Measurements from ENCODE around the gene APLN.

The APLN gene

GRCh38 chrX:129659861-129660260 is 5.1 kb upstream of the APLN start:
- FAIRE-seq = no peak

GRCh38 chrX:129659141-129659540 is 4.4 kb upstream of the APLN start:
- no peak for FAIRE-seq

DNA sequence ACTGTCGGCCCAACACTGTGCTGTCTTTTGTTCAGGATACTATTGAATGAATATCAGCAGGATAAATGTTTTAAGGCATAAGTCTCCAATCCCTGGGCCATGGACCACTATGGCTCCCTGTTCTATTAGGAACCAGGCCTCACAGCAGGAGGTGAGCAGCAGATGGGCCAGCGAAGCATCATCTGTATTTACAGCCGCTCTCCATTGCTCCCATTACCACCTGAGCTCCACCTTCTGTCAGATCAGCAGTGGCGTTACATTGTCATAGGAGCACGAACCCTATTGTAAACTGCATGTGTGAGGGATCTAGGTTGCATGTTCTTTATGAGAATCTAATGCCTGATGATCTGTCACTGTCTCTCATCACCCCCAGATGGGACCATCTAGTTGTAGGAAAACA is 3.7 kb upstream of the APLN start:
- FAIRE-seq = no peak

DNA sequence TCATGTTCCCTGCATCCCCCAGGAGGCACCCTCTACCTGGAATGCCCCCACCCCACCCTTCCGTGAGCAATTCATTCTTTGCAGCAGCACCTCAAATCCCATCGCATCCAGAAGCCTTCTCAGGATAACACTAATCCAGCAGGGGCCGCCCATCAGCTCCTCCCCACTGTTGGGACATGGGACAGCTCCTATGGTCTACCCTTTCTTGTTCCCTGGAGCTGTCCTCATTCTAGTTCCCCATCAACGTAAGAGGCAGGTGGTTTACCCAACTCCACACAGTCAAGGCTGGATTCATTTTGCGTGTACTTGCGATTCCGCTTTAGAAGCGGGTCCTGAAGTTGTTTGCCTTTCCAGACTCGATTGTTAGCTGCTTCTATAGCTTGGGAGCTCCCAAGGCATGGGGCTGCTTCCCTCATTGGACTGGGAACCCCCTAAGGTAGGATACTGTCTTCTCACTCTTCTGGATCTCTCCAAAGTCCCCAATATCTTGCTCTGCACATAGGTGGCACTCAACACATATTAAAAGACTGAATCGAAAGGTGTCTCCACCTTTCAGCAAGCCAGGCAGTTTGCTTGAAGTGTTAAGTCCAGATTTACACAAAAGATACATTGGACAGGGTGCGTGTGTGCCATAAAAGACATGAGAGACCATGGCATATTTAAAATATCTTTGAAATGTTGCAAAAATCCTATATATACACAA is 942 bp upstream of the APLN start:
- no peak for FAIRE-seq

GRCh38 chrX:129653971-129654651 is 645 bp downstream of the APLN start:
- no peak for FAIRE-seq

DNA sequence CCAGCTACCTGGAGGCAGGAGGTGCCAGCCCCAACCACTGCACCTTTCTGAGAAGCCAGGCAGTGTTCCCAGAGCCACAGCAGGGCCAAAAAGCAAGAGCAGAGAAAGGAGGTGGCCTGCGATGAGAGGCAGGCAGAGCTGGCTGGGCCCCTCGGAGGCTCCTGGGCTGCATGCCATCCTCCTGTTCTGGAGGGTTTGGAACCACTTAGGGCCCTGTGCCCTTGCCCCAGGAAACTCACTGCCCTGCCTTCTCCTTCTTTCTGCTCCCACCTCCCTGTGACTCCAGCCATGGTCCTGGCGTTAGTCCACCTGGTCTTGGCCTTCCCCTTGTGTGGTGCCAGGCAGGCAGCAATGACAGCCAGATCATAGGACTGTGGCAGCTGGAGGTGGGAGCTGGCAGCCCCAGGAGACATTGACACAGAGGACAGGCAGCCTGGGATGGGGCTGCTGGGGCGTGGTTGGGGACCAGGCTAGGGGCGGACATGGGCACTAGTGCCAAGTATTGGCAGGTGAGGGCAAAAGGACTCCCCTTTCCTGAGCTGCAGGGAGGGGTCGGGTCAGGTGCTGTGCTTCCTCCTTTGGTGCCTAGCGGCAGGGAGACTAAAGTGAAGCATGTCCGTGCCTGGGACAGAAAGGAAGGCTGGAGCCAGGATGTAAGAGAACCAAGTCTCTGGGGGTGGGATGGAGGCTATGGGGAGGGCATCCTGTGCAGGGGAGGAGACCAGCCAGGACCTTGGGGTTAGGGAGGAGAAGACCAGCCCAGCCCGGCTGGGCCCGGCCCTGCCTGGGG is 1.4 kb downstream of the APLN start:
- FAIRE-seq = no peak

DNA sequence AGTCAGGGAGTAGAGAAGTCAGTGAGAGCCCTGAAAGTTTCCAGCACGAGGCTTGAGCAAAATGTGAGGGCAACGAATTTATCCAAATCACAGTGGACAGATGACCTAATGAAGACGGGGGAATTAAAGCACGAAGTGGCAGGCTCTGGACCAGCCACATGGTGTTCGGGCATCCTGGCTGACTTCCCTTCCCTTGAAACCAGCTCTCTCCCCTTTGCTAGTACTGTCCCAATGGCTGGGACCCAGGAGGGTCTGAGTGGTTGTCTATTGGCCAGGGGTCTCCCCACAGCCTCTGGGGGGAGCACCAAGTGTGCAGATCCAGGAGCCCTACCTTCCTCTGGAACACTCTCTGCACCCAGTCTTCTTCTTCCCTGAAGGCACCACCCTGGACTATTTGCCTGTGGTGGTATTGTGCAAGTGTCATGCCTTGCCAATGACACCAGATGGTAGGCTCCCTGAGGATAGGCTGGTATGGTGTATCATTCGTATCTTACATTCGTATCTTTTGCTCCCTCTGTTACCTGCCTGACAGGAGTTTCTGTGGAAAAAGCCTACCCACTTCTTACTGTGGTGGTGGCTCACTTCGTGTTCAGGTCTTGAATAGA is 2.1 kb downstream of the APLN start:
- FAIRE-seq = no peak

DNA sequence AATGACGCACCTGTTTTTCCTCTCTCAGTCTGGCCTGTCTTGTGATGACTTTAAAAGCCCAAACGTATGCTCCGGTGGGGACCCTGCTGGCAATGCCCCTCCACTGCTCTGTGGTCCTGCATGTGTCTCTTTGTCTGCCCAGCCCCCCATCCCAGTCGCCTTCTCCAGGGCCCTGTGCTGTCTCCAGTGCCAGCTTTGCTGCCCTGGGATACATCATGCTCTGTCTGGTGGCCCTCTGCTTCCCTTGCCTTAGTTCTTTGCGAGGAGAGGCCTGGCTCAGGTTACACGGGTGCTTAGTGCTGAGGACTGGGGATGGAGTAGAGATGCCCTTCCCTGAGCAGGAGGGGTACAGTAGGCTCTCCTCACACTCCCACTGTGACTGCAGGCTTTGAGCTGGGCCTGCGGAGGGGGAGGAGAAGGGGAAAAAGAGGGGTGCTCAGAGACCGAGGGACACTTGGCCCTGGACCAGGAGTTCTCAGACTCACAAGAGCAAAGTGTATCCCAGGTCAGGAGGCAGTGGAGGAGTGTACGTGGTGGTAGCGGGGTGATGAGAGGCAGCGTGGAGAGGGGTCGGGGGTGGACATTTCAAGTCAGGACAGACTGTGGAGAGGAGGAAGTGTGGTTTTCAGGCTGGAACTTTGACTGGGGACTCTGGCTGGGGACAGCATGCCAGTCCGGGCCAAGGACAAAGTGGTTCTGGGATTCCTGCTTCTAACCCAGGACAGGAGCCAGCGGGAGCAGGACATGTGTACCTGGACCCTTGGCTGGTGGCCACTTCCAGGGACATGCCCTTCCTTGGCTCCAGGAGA is 2.8 kb downstream of the APLN start:
- no peak for FAIRE-seq

GRCh38 chrX:129650821-129651510 is 3.8 kb downstream of the APLN start:
- FAIRE-seq = no peak

- no peak for FAIRE-seq
Observed at GRCh38 chrX:129650183-129650689, 4.5 kb downstream of the APLN start.

DNA sequence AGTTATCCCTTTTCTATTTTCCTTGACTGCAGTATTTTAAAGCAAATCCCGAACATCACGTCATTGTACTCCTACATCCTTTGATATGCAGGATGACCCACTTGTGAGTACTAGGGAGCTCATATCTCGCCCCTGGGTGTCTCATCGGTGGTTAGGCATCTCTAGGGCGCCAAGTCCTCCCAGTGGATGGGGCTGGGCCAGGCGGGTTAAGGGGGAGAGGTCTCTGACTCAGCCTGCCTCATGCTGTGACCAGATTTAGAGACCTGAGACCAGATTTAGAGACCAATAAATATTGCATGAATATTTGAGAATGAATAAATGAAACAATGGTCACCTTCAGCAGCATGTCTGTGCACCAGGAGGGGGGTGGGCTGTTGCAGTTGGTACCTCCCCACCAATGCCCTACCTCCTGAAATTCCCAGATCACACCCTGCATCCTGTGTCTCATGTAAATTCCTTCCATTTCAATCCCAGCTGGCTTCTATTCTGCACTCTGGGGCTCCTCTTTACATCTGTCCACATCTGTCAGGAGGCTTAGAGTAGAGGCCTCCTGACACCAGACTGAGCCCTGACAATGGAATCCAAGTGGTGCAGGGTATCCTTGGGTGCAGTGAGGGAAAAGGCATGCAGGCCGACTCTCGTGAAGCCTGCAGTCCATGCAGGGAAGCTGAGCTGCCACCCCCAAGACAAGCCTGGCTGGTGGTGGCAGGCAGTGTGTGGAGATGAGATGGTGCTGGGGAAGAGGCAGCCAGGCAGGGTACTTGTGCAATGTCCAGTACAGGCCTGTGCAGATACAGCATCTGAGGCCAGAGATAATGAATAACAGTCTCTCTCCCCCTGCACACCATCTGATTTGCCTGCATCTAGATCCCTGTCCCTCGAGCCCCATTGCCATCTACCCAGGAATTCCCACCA is 5.2 kb downstream of the APLN start:
- FAIRE-seq = no peak

DNA sequence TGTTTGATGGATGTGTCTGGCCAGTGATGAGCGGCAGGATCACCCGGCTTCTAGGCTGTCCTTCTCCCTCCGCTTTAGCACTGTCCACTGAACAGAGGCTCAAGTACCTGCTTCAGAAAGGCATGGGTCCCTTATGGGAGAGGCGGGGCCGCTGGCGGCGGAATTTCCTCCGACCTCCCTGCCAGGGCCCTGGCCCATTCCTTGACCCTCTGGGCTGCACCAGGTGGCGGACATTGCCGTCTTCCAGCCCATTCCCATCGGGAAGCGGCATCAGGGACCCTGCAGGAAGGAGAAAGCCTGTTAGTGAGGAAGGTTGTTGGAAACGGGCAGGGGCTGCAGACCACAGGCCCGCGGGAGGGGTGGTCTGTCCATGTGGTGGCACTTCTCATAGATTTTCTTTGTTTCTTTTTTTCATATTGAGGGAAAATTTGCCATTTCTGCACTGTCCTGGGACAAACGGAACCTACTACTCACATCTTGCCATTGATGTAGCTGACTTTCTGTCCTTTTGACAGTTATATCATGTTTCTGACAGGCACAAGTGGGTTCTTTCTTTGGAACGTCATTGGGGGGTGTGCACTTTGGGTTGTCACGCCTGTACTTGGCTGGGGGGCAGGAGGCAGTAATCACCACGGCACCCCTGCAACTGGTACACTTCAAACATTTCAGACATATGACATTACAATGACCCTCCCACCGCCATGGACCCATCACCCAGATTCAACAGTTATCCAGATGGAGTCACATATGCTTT is 6.1 kb downstream of the APLN start:
- FAIRE-seq = no peak

DNA sequence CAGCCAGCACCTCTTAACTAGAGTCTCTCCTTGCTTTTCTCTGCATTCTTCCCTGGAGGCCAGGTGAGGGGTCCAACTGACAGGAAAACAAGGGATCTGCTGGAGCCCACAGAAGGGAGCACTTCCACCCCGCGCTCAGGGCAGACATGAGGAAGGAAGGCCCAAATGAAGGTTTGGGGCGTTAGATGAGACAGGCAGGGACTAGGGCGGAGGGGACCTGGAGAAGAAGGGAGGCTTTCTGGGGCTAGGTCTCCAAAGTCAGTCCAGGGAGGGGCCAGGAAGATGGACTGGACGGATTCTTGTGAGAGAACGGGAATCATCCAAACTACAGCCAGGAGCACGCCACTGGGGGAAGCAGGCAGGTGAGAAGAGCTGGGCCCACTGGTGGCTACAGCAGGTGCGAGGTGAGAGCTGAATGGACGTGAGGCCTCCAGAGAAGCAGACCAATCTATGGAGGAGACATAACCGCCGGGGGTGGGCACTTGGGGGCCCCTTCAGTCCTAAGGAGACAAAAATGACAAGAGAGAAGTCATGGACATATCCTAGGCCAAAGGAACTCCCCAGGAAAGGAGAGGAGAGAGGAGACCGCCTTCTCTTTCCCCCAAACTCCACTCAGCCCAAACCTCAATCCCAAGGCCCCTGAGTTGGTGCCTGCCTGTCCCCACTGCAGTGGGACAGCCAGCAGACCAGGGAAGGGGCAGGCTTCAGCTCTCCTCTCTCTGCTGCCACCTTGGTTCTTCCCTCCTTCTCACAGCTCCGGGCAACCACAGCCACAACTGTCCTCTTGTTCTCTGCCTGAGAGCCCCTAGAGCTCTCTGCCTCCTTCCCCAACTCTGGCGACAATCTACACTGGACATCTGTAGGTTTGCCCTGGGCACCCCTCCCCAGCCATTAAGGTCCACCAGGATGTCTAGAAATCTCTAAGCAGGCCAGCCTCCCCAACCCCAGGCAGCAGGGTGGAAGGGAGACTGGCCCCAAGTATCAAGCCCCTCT is 7.0 kb downstream of the APLN start:
- no peak for FAIRE-seq

DNA sequence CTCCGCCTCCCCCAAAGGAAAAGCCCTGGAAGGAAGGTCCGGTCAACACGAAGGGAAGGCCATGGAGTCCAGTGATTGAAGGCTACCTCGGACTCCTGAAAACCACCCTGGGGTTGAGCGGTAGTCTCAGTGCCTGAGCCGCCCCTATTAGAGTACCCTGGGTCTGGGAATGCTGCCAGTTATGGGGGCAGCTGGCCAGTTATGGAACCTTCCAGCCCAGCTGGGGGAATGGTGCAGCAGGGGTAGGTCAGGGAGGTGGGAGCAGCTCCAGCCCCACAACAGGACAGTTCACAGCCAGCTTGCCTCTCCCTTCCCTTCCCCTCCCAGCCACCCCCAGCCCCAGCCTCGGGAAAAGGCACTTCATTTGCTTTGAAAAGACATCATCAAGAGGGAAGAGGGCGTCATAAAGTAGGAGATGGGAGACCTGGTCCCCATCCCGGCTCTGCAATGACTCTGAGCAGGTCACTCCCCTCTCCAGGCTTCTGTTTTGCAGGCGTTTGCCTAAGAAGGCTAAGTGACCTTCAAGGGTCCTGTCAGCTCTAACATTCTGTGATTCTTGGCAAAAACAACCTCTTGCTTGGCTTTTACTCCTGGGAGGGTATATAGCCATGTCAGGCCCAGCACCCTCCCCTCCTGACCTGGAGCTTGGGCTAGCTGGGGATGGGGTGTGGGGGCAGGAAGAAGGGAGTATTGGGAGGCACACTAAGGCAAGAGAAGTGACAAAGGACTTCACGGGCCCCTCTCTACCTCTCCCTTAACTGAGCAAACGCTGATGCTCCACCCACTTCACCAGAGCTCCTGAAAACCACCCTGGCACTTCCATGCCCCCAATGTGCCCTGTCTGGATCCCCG is 8.0 kb downstream of the APLN start:
- FAIRE-seq = no peak

DNA sequence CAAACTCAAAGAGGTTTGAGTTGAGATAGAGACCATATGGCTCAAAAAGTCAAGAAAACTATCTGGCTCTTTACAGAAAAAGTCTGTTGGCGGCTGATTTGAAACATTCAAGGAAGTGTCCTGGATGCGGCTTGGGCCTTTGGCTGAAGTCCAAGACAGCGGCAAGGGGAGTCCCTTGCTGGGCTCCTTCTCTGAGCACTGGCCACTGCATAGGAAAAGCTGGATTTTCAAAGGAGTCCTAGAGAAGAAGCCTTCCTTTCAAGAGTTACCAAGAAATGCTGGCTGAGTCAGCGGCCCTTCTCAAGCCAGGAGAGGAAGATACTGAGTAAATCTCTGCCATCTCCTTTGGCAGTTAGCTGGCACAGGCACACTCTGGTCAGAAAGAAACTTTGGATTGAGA is 12.1 kb downstream of the APLN start:
- FAIRE-seq = no peak

DNA sequence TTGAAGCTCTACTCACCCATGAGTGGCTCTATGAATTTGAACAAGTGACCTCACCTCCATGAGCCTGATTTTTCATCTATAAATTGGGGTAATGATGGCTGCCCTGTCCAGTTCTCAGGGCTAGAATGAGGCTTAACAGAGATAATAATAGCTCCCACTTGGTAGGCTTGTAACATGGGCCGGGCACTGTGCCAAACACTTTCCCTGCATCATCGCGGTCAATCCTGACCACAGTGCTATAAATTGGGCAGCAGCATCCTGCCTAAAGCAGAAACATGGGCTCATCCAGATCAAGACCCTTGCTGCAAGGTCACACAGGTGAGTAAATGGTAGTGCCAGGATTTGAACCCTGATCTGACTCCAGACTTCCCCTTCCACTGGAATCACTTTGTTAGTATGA is 12.8 kb downstream of the APLN start:
- FAIRE-seq = no peak

- no peak for FAIRE-seq
Observed at GRCh38 chrX:129641469-129641868, 13.3 kb downstream of the APLN start.

DNA sequence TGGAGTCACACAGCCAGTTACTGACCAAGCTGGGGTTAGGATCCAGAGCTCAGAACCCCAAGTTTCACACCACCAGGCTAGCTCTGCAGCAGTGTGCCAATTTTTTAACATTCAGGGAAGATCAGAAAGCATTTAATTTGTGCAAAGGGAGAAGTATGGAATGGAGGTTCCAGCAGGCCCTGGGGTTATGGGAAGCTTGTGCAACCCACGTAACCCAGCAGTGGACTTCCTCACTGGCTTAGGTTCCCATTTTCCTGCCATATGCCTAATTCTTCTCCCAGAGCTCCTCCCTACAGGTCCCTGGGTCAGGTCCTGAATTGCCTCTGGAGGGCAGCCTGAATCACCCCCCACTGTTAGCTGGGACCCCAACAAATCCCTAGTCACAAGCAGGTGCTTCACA is 14.0 kb downstream of the APLN start:
- no peak for FAIRE-seq

All from endometrium (tissue), 2 donors.